GM13976 (cell line): ENCODE measurements around the gene AKIP1.

ENCODE experiments used
- DNase-seq: peaks from one replicate; pipeline ENCODE4 v3.0.0; 2012; ENCODE audit warnings: low spot score
- CTCF ChIP-seq: IDR thresholded peaks from 2 replicates; pipeline ENCODE4 v1.5.1; 2012; ENCODE audit warnings: borderline replicate concordance, mild to moderate bottlenecking; ENCODE audit not compliant: insufficient read depth; ENCODE audit errors: extremely low read depth, missing control alignments, control extremely low read depth
- in situ Hi-C: fragments of 300-500 bp; cut with MboI; formaldehyde crosslinking; loops from one replicate; pipeline ENCODE4 v1.12.0; 2022; ENCODE audit warnings: low sequenced_read_pairs, mixed read lengths, inconsistent platforms; ENCODE audit not compliant: unreplicated experiment

Gene AKIP1

GRCh38 chr11:8914661-8915018 is 3.7 kb downstream of the AKIP1 start:
- no peak for DNase-seq
- in situ Hi-C loops = no loop called here
- no peak for TF ChIP-seq CTCF

DNA sequence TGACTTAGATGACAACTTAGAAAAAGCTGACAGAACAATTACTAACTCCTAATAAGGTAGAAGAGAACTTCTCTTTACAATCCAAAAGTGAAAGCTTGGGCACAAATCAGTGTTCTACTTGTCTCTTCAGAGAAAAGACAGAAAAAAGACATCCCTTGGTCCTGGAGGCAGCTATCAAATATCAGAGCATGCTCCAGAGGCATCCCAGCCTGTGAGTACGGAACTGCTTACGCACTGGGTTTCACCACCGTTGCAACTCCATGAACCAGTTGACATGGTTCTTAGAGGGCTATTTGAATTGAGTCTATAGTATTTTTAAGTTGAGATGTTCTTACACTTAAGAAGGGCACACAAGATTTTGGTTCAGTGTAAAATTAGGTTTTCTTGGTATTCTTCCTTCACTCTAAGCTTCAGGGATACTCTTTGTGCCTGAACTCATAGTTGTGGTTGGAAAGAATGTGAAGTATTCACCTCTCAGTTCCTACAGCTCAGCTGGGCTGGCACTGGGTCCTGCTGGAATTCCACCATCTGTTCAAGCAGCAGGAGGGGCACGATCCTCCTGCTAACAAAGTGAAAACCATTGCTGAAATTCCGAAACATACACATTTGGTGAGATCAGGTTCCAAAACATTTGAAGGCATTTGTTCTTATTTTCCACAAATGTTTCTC is 6.3 kb downstream of the AKIP1 start:
- in situ Hi-C loops = no loop called here
- DNase-seq = no peak
- no peak for TF ChIP-seq CTCF

DNA sequence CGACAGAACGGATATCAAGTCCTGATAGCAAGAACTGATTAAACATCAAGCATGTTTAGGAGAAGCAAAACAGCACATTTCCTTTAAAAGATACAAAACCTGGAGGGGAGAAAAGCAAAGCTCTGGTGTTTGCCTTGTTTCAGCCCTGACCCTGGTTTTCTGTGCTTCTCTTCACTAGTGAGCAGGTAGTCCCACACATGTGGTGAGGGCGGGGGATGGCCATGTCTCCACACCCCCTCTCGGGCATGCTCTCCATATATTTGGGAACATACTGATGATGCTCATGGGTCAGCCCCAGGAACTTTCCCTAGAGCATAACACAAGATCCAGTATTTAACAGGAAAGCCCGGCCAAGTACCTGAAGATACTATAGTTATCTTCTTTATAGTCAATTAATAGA is 11.7 kb downstream of the AKIP1 start:
- in situ Hi-C loops = no loop called here
- no peak for DNase-seq
- TF ChIP-seq CTCF = no peak

DNA sequence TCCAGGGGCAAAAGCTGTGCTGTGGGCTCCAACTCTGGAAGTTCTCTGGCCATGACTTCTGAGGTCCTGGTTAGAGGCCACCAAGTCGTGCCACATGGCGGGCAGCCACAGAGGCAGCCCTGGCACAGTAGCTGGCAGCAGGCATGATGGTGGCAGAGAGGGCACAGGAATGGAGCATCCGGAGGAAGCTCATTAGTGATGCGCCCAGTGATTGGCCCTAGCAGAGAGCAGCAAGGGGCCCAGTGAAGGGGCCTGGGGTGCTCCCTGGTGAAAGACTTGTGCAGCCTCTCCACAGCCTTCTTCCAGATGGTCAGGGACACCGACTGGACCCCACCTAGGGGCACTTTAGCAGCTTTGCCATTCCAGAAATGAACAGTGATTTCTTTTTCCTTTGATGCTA is 14.7 kb downstream of the AKIP1 start:
- TF ChIP-seq CTCF = no peak
- no peak for DNase-seq
- in situ Hi-C loops = no loop called here

DNA sequence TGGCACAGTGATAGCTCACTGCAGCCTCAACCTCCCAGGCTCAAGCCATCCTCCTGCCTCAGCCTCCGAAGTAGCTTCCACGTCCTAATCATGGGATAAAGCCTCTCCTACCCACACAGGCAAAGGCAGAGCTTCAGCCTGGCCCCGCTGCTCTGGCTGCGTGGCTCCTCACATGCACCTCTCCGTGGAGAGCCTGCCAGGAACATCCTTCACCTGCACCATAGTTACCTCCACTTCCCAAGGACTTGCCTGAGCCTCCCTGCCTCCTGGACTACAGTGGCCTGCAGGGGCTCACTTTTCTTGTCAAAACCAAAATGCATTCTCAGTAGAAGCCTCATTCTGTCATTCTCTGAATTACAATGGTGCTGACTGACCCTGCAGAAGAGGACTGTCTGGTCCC is 15.2 kb downstream of the AKIP1 start:
- TF ChIP-seq CTCF = no peak
- DNase-seq = no peak
- in situ Hi-C loops = no loop called here

- no peak for TF ChIP-seq CTCF
- in situ Hi-C loops = no loop called here
- DNase-seq = no peak
These were observed 16.2 kb downstream of the AKIP1 start for GRCh38 chr11:8927233-8927632.
